HG03354 (cell line): Measurements from ENCODE around the gene GTSF1L.

Experiments
- ATAC-seq: cut with Tn5 transposase; IDR thresholded peaks from one replicate; pipeline ENCODE4 v1.9.1; 2021; ENCODE audit warnings: mild to moderate bottlenecking; ENCODE audit not compliant: unreplicated experiment, poor library complexity, severe bottlenecking

The GTSF1L gene

DNA sequence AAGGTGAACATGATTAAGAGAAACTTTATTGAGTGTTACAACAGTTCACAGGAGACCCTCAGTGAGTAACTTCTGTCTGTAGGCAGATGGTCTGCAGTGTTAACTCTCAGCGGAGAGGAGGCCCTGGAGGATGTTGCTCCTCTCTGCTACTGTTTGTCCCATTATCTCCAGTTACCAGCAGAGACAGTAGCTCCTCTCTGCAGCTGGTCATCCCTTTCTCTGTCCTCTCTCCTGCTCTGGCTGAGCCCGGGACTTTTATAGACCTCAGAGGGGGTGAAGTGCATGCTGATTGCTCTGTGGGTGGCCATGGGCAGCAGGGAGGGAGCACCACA lies 5.7 kb downstream of the GTSF1L start:
- ATAC-seq: no peak

GRCh38 chr20:43720007-43720406 lies 6.8 kb downstream of the GTSF1L start:
- ATAC-seq: no peak

DNA sequence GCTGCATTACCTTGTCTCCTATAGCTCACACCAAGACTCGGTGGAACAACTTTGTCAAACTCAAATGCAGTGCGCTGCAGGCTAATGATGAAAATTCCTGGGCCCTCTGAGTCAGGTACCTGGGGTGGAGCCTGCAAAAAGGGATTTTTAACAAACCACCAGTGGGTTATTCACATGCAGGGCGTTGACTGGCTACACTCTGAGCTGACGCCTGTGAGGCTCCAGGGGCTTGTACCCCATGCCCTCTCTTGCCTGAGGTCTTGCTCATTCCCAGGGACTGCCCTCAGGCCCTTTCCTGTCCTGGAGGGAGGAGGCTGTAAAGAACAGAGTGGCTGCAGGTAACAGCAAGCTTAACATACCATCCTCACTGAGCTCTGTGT lies 9.2 kb downstream of the GTSF1L start:
- ATAC-seq: no peak

- no peak for ATAC-seq
Observed at GRCh38 chr20:43716757-43717615, 9.8 kb downstream of the GTSF1L start.

GRCh38 chr20:43716123-43716522 lies 10.7 kb downstream of the GTSF1L start:
- ATAC-seq: no peak

DNA sequence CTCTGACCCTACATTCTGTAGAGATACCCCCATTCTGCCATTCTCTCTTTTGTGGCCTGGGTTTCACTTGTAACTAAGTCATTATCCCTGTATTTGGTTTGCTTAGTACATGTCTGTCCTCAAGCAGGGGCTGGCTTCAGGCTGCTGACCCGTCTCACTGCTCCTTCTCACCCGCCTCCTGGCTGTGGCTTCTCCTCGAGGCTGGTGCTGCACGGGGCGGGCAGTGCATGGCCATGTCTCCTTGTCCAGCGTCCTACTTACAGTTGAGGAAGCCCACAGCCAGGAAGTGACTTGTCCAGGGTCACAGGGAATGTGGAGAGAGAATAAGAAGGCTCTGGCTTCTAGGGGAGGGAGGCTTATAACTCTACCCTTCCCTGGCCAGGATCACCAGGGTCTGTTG lies 11.3 kb downstream of the GTSF1L start:
- ATAC-seq: no peak

DNA sequence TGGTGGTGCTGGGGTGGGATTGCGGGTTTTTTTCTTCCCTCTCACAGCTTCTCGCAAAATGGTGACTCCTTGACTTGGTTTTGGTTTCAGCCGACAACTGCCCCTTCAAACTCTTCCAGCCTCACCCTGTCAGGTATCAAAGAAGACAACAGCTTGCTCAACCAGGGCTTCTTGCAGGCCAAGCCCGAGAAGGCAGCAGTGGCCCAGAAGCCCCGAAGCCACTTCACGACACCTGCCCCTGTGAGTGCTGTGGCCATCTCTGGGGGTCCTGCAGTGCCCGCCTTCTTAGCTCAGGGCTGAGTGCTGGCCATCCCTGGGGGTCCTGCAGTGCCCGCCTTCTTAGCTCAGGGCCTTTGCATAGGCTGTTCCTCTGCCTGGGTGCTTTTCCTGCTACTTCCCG lies 11.8 kb downstream of the GTSF1L start:
- ATAC-seq: no peak

DNA sequence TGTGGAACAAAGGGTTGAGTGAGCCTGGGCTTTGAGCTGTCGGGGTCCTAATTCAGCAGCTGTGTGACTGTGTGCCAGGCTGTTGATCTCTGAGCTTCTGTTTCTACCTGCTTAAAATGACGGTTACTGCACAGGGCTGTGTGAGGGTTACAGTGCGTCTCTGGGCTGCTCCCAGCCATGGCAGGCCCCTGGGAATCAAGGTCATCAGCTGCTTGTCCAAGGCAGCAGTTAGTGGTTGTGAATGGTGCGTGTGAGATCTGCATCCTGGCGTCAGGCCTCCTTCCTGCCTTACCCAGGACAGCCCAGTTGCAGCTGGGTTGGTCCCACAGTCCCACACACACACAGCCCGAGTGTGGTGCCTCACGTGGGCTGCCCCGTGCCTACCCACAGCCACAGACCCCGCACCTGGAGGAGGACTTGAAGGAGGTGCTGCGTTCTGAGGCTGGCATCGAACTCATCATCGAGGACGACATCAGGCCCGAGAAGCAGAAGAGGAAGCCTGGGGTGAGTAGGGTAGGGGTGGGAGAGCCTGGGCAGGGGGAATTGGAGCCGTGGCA lies 15.6 kb downstream of the GTSF1L start:
- ATAC-seq: no peak

DNA sequence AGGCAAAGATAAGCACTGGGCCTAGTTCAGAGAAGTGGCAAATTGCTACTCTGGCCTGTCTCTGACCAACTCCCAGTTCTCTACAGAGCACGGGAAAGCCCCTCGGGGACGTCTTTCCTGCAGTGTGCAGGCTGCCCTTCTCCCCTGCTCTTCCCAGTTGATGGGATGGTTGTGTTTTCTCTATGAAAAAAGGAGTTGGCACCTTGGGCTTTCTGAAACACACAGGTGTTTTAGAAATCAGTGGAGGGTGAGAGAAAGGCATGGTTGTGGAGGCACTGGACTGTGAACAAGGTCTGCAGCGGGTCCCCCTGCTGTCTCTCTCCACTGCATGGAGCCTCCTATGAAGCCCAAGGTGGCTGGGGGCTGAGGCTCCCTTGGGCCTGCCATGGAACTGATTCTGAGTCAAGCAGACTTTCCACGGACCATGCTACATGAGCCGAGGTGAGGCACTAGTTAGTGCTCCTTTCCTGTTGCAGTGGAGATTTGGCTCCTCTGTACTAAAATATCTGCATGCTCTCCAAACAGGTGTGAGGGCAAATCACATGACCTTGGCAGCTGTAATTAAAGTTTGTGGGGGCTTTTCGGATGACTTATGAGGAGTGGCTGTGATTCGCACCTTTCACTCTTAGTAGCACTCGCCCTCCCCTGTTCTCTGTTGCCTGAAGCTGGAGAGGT lies 16.3 kb downstream of the GTSF1L start:
- peak; percentile 72 for ATAC-seq

GRCh38 chr20:43702502-43702901 lies 24.3 kb downstream of the GTSF1L start:
- ATAC-seq: no peak

GRCh38 chr20:43700627-43701026 lies 26.2 kb downstream of the GTSF1L start:
- ATAC-seq: no peak

DNA sequence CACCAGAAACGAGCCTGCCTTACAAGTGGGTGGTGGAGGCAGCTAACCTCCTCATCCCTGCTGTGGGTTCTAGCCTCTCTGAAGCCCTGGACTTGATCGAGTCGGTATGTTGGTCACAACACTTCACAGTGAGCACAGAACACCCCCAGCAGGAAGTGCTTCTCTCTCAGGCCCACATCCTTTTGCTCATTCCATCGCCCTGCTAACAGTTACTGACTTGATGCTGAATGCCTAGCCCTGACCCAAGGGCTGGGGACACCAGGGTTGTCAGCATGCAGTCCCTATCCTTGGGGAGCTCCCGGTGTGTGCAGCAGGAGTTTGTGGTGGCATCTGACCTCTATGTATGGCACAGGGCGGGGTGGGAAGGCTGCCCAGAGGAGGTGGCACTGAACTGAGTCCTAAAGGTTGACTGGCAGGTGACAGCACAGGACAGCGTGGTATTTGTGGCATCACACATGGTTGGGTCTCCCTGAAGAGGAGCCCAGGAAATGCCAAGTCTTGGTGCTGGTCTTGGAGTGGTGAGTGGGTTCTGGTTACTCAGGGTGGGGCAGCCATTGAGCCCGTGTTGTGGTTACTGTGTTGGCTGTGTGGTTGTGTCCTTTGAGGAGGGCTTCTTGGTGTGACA lies 26.7 kb downstream of the GTSF1L start:
- ATAC-seq: no peak

DNA sequence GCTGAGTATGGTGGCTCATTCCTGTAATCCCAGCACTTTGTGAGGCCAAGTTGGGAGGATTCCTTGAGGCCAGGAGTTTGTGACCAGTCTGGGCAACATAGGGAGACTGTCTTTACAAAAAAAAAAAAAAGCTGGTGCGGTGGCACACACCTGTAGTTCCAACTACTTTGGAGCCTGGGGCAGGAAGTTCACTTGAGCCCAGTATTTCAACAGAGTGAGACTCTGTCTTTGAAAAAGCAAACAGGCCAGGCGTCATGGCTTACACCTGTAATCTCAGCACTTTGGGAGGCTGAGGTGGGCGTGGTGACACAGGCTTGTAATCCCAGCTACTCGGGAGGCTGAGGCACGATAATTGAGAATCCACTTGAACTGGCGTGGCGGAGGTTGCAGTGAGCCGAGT lies 31.2 kb downstream of the GTSF1L start:
- ATAC-seq: no peak

DNA sequence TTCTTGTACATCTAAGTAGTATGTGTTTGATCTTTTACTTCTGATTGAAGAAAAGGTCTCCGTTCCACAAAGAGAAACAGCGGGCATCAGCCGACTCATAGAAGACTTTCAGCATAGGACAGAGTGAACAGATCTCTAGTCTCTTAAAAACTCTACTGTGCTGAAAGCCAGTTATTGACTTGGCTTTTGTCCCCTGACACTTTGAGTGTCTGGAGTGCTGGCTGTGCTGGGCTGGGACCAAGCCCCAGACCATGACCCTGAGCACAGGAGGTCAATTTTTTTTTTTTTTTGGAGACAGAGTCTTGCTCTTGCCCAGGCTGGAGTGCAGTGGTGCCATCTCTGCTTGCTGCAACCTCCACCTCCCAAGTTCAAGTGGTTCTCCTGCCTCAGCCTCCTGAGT lies 32.0 kb downstream of the GTSF1L start:
- no peak for ATAC-seq

DNA sequence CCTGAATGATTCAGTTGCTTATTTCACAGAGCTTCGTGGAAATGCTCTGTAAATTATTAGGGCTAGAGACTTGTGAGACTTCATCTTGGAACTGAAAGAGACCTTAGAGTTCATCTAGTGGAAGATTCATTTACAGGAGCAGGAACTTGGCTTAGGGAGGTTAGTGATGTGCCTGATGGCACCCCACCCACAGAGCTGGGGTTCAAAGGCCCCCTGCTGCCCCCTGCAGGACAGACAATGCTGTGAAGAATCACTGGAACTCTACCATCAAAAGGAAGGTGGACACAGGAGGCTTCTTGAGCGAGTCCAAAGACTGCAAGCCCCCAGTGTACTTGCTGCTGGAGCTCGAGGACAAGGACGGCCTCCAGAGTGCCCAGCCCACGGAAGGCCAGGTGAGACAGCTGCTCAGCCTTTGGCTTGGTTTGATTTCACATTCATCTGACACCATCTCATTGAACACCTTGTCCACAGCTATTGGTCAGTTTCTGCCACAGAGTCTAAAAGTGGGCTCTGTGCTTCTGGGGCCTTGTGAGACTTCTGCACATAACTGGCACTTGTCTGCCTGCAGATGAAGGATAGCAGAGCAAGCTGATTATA lies 34.8 kb downstream of the GTSF1L start:
- ATAC-seq: no peak

GRCh38 chr20:43690943-43691598 lies 35.7 kb downstream of the GTSF1L start:
- ATAC-seq: no peak

GRCh38 chr20:43689165-43689564 lies 37.6 kb downstream of the GTSF1L start:
- no peak for ATAC-seq

DNA sequence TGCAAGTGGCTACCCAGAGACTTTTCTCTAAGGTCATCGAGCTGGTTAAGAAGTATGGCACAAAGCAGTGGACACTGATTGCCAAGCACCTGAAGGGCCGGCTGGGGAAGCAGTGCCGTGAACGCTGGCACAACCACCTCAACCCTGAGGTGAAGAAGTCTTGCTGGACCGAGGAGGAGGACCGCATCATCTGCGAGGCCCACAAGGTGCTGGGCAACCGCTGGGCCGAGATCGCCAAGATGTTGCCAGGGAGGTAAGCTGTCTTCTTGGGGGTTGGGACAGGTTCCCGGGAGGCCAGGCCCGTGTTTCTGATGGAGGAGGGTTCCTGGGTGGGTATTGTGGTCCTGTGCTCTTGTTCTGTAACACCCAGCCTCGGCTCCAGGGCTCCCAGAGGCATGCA lies 40.0 kb downstream of the GTSF1L start:
- no peak for ATAC-seq

- peak; percentile 35 for ATAC-seq
Observed at GRCh38 chr20:43682446-43682845, 44.4 kb downstream of the GTSF1L start.

GRCh38 chr20:43681991-43682410 lies 44.8 kb downstream of the GTSF1L start:
- peak; percentile 95 for ATAC-seq
